NT2/D1 (cell line): ENCODE data around the gene ADGRA1.
"Not testable (repeated sequence)": the region's sequence is repeated elsewhere in the genome, so short reads cannot be mapped to it uniquely, and the experiment has no call there.

Experiments used
- DNase-seq: peaks from one replicate; pipeline ENCODE4 v3.0.0-alpha.2; 2011; ENCODE audit warnings: low read depth, low spot score
- H3K27me3 ChIP-seq: 2 replicates; pipeline ENCODE4 v1.6.0; 2011; ENCODE audit warnings: mild to moderate bottlenecking; ENCODE audit not compliant: insufficient read length, insufficient read depth
- H3K36me3 ChIP-seq: 2 replicates; pipeline ENCODE4 v1.6.1; 2011; ENCODE audit warnings: mild to moderate bottlenecking, low read length, mixed read lengths; ENCODE audit not compliant: insufficient read depth, insufficient read length
- H3K4me1 ChIP-seq: 2 replicates; pipeline ENCODE4 v1.5.1; 2011; ENCODE audit not compliant: insufficient read depth, insufficient read length
- H3K4me3 ChIP-seq: 2 replicates; pipeline ENCODE4 v1.5.1; 2011; ENCODE audit warnings: low read depth; ENCODE audit not compliant: insufficient read length
- H3K9ac ChIP-seq: 2 replicates; pipeline ENCODE4 v1.6.0; 2011; ENCODE audit warnings: low read depth; ENCODE audit not compliant: insufficient read length
- H3K9me3 ChIP-seq: 2 replicates; pipeline ENCODE4 v1.5.1; 2011; ENCODE audit warnings: mild to moderate bottlenecking, low read length; ENCODE audit not compliant: insufficient read depth
- SUZ12 ChIP-seq: IDR thresholded peaks from 2 replicates; pipeline ENCODE4 v1.6.1; 2011; ENCODE audit not compliant: insufficient read length, insufficient read depth; ENCODE audit errors: extremely low read depth
- YY1 ChIP-seq: IDR thresholded peaks from 2 replicates; pipeline ENCODE4 v1.6.1; 2011; ENCODE audit not compliant: insufficient read length, insufficient read depth
- ZNF274 ChIP-seq: IDR thresholded peaks from 2 replicates; pipeline ENCODE4 v1.6.1; 2011; ENCODE audit warnings: mild to moderate bottlenecking, low read depth, low read length

The ADGRA1 gene

DNA sequence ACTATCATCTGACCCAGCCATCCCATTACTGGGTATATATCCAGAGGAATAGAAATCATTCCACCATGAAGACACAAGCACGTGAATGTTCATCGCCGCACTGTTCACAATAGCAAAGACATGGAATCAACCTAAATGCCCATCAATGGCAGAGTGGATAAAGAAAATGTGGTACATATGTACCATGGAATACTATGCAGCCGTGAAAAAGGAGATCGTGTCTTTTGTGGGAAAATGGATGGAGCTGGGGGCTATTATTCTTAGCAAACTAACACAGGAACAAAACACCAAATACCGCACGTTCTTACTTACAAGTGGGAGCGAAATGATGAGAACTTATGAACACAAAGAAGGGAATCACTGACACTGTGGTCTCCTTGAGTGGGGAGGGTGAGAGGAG lies 62.5 kb downstream of the ADGRA1 start:
- no peak for TF ChIP-seq SUZ12
- TF ChIP-seq YY1: no peak
- TF ChIP-seq ZNF274: no peak
- Histone ChIP-seq H3K36me3 (no peaks in the 10 kb centered on the region), H3K4me3 (no peak overlapping the region), H3K27me3 (no peaks in the 10 kb centered on the region), H3K4me1 (peaks cover 4% of the 10 kb centered on the region), H3K9ac (no peak overlapping the region), H3K9me3 (peaks cover 13% of the 10 kb centered on the region)
- DNase-seq: no peak

DNA sequence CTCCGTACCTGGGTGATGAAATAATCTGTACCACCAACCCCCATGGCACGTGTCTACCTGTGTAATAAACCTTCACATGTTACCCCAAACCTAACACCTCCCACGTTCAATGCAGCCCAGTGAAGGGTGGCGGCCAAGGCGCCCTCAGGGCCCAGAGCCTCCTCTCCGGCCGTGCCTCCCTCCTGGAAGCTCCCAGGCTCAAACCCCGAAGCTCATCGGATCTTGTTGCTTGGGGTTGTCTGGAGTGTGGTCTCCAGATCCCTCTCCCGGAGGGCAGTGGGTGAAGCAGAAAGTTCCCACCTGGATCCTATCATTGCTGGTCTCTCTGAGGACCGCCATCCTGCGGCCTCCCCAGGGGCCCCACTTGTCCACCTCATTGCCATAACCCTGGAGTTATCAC lies 62.9 kb downstream of the ADGRA1 start:
- TF ChIP-seq YY1 (no peak), SUZ12 (no peak), ZNF274 (no peak)
- no peaks in the 10 kb centered on the region for H3K36me3 ChIP-seq
- no peak for DNase-seq
- H3K9ac ChIP-seq: no peak overlapping the region
- H3K4me1 ChIP-seq: peaks cover 4% of the 10 kb centered on the region
- H3K27me3 ChIP-seq: no peaks in the 10 kb centered on the region
- peaks cover 16% of the 10 kb centered on the region for H3K9me3 ChIP-seq
- H3K4me3 ChIP-seq: no peak overlapping the region

DNA sequence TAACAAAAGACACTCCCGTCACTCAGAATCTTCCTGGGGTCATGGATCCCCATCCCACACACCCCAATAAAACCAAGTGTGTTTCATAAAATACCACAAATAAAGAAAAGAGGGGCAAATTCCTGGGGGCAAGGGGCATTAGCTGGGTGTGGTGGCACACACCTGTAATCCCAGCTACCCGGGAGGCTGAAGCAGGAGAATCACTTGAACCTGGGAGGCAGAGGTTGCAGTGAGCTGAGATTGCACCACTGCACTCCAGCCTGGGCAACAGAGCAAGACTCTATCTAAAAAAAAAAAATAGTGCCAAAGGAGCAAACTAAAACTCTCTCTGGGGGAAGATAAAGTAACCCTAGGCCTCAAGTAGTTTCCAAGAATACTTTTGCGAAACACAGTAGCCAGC lies 63.3 kb downstream of the ADGRA1 start:
- H3K9ac ChIP-seq, H3K4me1 ChIP-seq, H3K36me3 ChIP-seq, H3K4me3 ChIP-seq, H3K27me3 ChIP-seq, DNase-seq: not testable (repeated sequence)
- peaks cover 16% of the 10 kb centered on the region for H3K9me3 ChIP-seq

DNA sequence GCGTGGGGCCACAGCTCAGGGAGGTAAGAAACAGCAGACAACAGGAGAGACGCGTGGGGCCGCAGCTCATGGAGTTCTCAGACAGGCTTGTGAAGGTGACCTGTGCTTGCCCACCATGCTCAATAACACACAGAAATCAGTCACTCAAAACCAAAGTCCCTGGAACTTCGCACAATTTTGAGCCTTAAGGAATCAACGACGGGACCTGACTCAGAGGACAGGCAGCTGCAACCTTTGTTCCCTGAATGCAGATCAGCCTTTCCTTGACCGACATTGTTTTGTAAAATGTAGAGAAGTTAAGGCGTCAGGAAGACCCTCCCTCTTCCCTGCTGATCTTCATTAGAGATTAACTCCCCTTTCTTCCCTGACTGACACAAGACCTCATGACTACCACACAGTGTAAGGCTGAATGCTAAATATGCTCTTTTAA lies 63.8 kb downstream of the ADGRA1 start:
- Histone ChIP-seq H3K9ac (no peak overlapping the region), H3K4me1 (peaks cover 4% of the 10 kb centered on the region), H3K4me3 (no peak overlapping the region), H3K9me3 (peaks cover 16% of the 10 kb centered on the region), H3K36me3 (no peaks in the 10 kb centered on the region), H3K27me3 (no peaks in the 10 kb centered on the region)
- TF ChIP-seq YY1 (no peak), ZNF274 (no peak), SUZ12 (no peak)
- DNase-seq: peak; percentile 86

DNA sequence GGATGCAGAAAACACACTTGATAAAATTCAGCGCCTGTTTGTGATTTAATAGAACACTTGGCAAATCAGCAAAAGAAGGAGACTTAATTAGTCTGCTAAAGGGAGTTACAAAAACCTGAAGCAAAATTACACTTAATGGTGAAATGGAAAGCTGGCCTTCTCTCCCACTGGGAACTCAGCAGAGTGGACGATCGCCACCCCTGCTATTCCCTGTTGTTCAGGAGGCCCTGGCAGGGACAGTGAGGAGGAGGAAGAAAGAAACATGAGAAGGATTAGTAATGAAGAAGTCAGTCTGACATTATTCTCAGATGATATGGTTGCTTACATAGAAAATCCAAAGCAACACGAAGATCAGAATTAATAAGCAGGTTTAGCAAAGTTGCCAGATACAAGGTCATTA lies 66.7 kb downstream of the ADGRA1 start:
- Histone ChIP-seq H3K36me3 (no peaks in the 10 kb centered on the region), H3K4me1 (peaks cover 7% of the 10 kb centered on the region), H3K4me3 (no peak overlapping the region), H3K27me3 (no peaks in the 10 kb centered on the region), H3K9ac (no peak overlapping the region), H3K9me3 (0 out of 2 replicates have a peak, but pooled peaks cover 4% of the 10 kb centered on the region)
- no peak for DNase-seq
- TF ChIP-seq YY1 (no peak), ZNF274 (no peak), SUZ12 (no peak)

DNA sequence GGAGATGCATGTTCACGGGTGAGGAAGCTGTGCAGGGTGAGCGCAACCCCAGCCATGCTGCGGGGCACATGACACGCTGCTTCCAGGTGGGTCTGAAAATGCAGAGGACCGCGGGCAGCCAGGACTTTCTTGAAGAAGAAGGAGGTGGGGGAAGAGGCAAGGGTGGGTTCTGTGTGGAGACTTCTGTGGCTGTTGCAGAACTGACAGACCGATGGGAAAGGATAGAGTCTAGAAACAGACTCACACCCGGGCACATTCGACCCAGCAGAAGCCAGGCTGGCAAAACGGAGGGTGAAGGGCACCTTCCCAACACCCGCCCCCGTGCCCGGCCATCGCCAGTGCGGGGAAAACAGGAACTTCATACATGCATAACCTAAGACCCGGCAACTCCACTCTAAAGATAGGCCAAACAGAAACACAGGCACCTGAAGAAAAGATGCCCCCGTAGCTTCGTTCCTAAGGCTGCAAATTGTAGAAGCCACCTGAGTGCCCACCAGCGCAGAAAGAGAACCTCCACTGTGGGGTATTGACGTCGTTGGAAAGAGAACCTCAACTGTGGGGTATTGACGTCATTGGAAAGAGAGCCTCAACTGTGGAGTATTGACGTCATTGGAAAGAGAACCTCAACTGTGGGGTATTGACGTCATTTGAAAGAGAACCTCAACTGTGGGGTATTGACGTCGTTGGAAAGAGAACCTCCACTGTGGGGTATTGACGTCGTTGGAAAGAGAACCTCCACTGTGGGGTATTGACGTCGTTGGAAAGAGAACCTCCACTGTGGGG lies 67.5 kb downstream of the ADGRA1 start:
- Histone ChIP-seq H3K9me3 (0 out of 2 replicates have a peak, but pooled peaks cover 4% of the 10 kb centered on the region), H3K9ac (no peak overlapping the region), H3K27me3 (no peaks in the 10 kb centered on the region), H3K36me3 (no peaks in the 10 kb centered on the region), H3K4me3 (no peak overlapping the region), H3K4me1 (peaks cover 9% of the 10 kb centered on the region)
- no peak for DNase-seq
- TF ChIP-seq ZNF274 (no peak), SUZ12 (no peak), YY1 (no peak)

DNA sequence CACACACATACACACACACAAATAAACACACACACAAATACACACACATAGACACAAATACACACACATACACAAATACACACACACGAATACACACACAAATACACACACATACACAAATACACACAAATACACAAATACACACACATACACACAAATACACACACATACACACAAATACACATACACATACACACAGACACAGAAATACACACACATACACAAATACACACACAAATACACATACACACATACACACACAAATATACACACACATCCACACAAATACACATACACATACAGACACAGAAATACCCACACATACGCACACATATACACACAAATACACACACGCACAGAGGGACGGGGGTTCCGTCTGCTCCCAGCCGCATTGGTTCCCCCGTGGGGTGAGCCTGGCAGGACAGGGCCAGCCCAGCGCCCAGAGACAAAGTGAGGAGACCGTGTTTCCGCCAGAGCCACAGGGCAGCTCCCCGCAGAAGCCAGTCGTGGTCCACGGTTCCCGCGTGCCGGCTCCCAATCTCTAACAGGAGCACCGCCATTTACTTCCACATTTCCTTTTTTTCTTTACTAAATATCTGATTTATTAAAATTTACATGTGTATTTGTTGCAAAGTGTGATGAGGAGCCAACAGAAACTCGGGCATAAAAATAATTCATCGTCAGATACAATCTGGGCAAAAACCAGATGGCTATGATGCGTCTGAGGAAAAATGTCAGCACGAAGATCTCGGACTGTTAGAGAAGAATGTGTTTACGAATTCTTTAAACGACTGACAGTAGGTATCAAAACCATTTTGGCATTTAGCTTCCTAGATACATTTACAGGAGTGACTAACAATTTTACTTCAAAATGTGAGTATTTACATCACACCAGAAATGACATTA lies 69.2 kb downstream of the ADGRA1 start:
- Histone ChIP-seq H3K9ac (no peak overlapping the region), H3K9me3 (0 out of 2 replicates have a peak, but pooled peaks cover 4% of the 10 kb centered on the region), H3K4me3 (no peak overlapping the region), H3K4me1 (peaks cover 4% of the 10 kb centered on the region), H3K36me3 (no peaks in the 10 kb centered on the region), H3K27me3 (no peaks in the 10 kb centered on the region)
- TF ChIP-seq SUZ12 (no peak), ZNF274 (no peak), YY1 (no peak)
- DNase-seq: no peak
